Measurements from ENCODE around the gene TEX38. TPM values are rescaled to one million over a fixed set of nuclear protein-coding genes. Genes with fewer than 3 reads are reported as not detected.

TEX38 gene
- total and polyA plus RNA-seq, 2 experiments from 2014 or later, result 0.34 TPM; not detected in 1

DNA sequence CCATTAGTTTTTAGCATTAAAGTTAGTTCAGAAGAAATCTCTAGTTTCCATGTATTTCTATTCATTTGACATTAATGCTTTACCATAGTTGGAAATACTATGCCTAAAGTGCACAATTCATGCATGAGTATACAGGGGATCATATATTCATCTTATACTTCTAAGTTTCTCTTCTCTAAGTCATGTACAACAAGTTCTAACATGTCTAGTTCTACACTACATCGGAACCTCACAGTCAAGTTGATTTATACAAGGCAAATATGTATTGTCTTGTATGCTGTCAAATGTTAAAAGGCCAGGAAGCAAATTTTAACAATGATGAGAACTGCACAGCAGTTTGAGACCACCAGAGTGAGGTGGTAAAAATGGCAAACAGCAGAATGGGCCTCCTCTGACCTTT is 32.1 kb upstream of the TEX38 start:
- no peaks in the 10 kb centered on the region for H3K9me3 ChIP-seq (ENCODE audit: low read depth)
- TF ChIP-seq EZH2 (IDR thresholded peaks at IDR 0.05; ENCODE audit: insufficient read depth, poor library complexity, severe bottlenecking) (no peak), EZH2phosphoT487 (IDR thresholded peaks at IDR 0.05; ENCODE audit: insufficient read depth, low read depth) (no peak)
- no peaks in the 10 kb centered on the region for H3K27me3 ChIP-seq (replicated peaks; ENCODE audit: insufficient read depth)
- no peak overlapping the region for H3K9ac ChIP-seq
- in situ Hi-C loops (cut with MboI), result no loop called here
- peaks cover 16% of the 10 kb centered on the region for H3K4me1 ChIP-seq (ENCODE audit: insufficient read depth)
- no peaks in the 10 kb centered on the region for H3K9me2 ChIP-seq (ENCODE audit: insufficient read depth)
- no peaks in the 10 kb centered on the region; the same call in none of the 2 replicates for H3K36me3 ChIP-seq (ENCODE audit: low read depth)
- H3K4me2 ChIP-seq (ENCODE audit: unreplicated experiment), result no peak overlapping the region
- H2AFZ ChIP-seq, result no peak overlapping the region
- H3K79me2 ChIP-seq (ENCODE audit: insufficient read depth), result no peaks in the 10 kb centered on the region
- WGBS, 2 experiments (ENCODE audit: low coverage in 1 of 2, low lambda C conversion rate in 2 of 2, missing lambda C conversion rate in 2 of 2), result 94 to 96% methylated on average over 1 of the region's 1 CpG
- no peaks in the 10 kb centered on the region for H4K20me1 ChIP-seq (ENCODE audit: insufficient read depth)
- peaks cover 13% of the 10 kb centered on the region; the same call in 1 of the 2 replicates for H3F3A ChIP-seq (ENCODE audit: insufficient read depth)
- no peak overlapping the region for H3K4me3 ChIP-seq
- H3K27ac ChIP-seq, result no peak overlapping the region
- DNase-seq, result no peak

DNA sequence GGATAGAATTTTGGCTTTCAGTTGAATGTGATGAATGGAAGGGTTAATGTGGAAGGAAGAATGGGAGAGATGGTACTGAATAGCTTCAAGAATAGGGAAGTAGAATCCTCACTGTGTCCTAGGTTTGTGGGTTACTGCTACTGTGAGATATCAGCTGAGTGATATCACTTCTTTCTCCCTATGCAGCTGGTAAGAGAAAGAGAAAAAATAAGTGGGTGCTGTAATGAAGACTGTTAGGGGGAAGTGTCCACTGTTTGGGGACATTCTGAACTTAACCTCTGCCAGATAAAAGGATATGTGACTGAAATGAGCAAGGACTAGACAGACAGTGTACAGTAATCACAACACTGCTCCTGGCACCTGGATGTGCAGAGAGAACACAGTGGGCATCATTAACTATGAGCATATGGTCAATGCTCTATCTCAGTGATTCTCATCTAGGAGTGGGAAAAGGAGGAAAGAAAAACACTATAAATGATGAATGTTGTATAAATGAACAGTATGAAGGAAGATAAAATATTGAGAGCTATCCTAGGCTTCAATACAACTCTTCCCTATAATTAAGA is 29.5 kb upstream of the TEX38 start:
- no peak for TF ChIP-seq EZH2phosphoT487 (IDR thresholded peaks at IDR 0.05; ENCODE audit: insufficient read depth, low read depth)
- TF ChIP-seq EZH2 (IDR thresholded peaks at IDR 0.05; ENCODE audit: insufficient read depth, poor library complexity, severe bottlenecking), result no peak
- in situ Hi-C loops (cut with MboI), result no loop called here
- Histone ChIP-seq H3K27ac (no peak overlapping the region), H2AFZ (no peak overlapping the region), H3K36me3 (ENCODE audit: low read depth) (no peaks in the 10 kb centered on the region; the same call in 1 of the 2 replicates), H3F3A (ENCODE audit: insufficient read depth) (peaks cover 23% of the 10 kb centered on the region), H3K4me1 (ENCODE audit: insufficient read depth) (peaks cover 29% of the 10 kb centered on the region), H4K20me1 (ENCODE audit: insufficient read depth) (no peaks in the 10 kb centered on the region), H3K27me3 (replicated peaks; ENCODE audit: insufficient read depth) (no peaks in the 10 kb centered on the region), H3K9ac (no peak overlapping the region), H3K79me2 (ENCODE audit: insufficient read depth) (no peaks in the 10 kb centered on the region), H3K4me2 (ENCODE audit: unreplicated experiment) (no peak overlapping the region), H3K9me3 (ENCODE audit: low read depth) (no peaks in the 10 kb centered on the region), H3K4me3 (no peak overlapping the region), H3K9me2 (ENCODE audit: insufficient read depth) (no peaks in the 10 kb centered on the region)
- DNase-seq, result no peak

DNA sequence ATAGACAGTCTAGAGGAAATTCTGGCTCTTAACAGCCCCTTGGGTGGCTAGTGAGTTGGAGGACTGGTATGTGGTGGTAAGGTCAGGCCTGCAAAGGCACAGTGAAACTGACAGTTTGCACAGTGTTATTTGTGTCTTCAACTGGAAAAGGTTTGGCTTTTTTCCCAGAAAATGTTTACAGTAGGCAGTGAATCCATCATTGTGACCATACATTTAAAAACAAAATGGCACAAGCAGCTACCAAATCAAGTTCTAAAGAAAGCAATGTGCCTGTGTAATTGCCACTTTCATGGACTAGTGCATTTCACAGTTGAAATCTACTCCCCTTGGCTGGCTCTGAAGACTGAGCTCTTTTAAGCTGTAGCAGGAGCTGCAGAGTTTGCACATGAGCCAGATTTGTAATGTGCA is 28.3 kb upstream of the TEX38 start:
- H2AFZ ChIP-seq, result no peak overlapping the region
- no peaks in the 10 kb centered on the region for H3K9me3 ChIP-seq (ENCODE audit: low read depth)
- TF ChIP-seq EZH2 (IDR thresholded peaks at IDR 0.05; ENCODE audit: insufficient read depth, poor library complexity, severe bottlenecking) (no peak), EZH2phosphoT487 (IDR thresholded peaks at IDR 0.05; ENCODE audit: insufficient read depth, low read depth) (no peak)
- H3K4me2 ChIP-seq (ENCODE audit: unreplicated experiment), result peak overlapping the region; percentile 7
- H3K27me3 ChIP-seq (replicated peaks; ENCODE audit: insufficient read depth), result no peaks in the 10 kb centered on the region
- peaks cover 6% of the 10 kb centered on the region; the same call in 1 of the 2 replicates for H3K36me3 ChIP-seq (ENCODE audit: low read depth)
- in situ Hi-C loops (cut with MboI), result no loop called here
- no peaks in the 10 kb centered on the region for H3K79me2 ChIP-seq (ENCODE audit: insufficient read depth)
- no peak overlapping the region for H3K4me3 ChIP-seq
- no peaks in the 10 kb centered on the region for H3K9me2 ChIP-seq (ENCODE audit: insufficient read depth)
- H3K4me1 ChIP-seq (ENCODE audit: insufficient read depth), result peaks cover 32% of the 10 kb centered on the region
- H3K9ac ChIP-seq, result no peak overlapping the region
- peak; percentile 76 for DNase-seq
- peaks cover 29% of the 10 kb centered on the region for H3F3A ChIP-seq (ENCODE audit: insufficient read depth)
- H3K27ac ChIP-seq, result no peak overlapping the region
- H4K20me1 ChIP-seq (ENCODE audit: insufficient read depth), result no peaks in the 10 kb centered on the region

DNA sequence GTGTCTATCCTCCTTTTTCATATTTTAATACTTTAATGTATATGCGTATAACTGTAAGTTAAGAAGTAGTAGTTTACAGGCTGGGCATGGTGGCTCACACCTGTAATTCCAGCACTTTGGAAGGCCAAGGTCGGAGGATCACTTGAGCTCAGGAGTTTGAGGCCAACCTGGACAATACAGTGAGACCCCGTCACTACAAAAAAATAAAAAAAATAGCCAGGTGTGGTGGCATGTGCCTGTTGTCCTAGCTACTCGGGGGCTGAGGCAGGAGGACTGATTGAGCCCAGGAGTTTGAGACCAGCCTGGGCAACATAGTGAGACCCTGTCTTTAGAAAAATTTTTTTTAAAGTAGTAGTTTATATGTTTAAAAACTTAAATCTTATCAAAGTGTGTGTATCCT is 25.8 kb upstream of the TEX38 start:
- in situ Hi-C loops (cut with MboI), result no loop called here
- H3K9me3 ChIP-seq (ENCODE audit: low read depth), result peaks cover 3% of the 10 kb centered on the region
- no peak overlapping the region for H2AFZ ChIP-seq
- 78 to 81% methylated on average over 4 of the region's 4 CpGs for WGBS, 2 experiments (ENCODE audit: low coverage in 1 of 2, low lambda C conversion rate in 2 of 2, missing lambda C conversion rate in 2 of 2)
- no peaks in the 10 kb centered on the region for H3K79me2 ChIP-seq (ENCODE audit: insufficient read depth)
- H3K27me3 ChIP-seq (replicated peaks; ENCODE audit: insufficient read depth), result no peaks in the 10 kb centered on the region
- peaks cover 32% of the 10 kb centered on the region for H3K4me1 ChIP-seq (ENCODE audit: insufficient read depth)
- peaks cover 20% of the 10 kb centered on the region for H3K36me3 ChIP-seq (ENCODE audit: low read depth)
- no peak overlapping the region for H3K27ac ChIP-seq
- H3F3A ChIP-seq (ENCODE audit: insufficient read depth), result peaks cover 29% of the 10 kb centered on the region
- H4K20me1 ChIP-seq (ENCODE audit: insufficient read depth), result no peaks in the 10 kb centered on the region
- TF ChIP-seq EZH2 (IDR thresholded peaks at IDR 0.05; ENCODE audit: insufficient read depth, poor library complexity, severe bottlenecking), result no peak
- H3K4me3 ChIP-seq, result no peak overlapping the region
- no peak overlapping the region for H3K9ac ChIP-seq
- no peaks in the 10 kb centered on the region for H3K9me2 ChIP-seq (ENCODE audit: insufficient read depth)
- no peak for DNase-seq
- no peak overlapping the region for H3K4me2 ChIP-seq (ENCODE audit: unreplicated experiment)

DNA sequence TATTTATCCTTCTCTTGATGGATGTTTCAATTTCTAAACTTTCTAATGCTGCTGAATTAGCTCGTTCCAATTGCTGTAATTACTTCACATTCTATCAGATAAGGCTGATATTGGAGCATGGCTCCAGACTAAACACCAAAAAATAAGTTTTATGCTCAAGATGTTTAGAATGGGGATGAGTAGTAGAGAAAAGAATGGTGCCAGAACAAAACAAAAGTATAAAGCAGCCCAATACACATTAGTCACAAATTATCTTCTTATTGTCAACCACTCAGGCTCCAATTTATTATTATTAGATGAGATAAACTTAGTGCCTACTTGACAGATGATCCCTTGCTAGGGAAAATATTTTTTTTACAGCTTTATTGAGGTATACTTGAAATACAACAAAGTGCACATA is 25.3 kb upstream of the TEX38 start:
- H3K27ac ChIP-seq, result 0 out of 2 replicates have a peak overlapping the region, but pooled peaks have one; percentile 26
- no peak overlapping the region for H3K4me2 ChIP-seq (ENCODE audit: unreplicated experiment)
- H3K9ac ChIP-seq, result no peak overlapping the region
- H3K27me3 ChIP-seq (replicated peaks; ENCODE audit: insufficient read depth), result no peaks in the 10 kb centered on the region
- H3K9me3 ChIP-seq (ENCODE audit: low read depth), result peaks cover 3% of the 10 kb centered on the region
- peaks cover 29% of the 10 kb centered on the region for H3F3A ChIP-seq (ENCODE audit: insufficient read depth)
- no peak overlapping the region for H2AFZ ChIP-seq
- no peaks in the 10 kb centered on the region for H3K79me2 ChIP-seq (ENCODE audit: insufficient read depth)
- 27 to 29% methylated on average over 1 of the region's 1 CpG for WGBS, 2 experiments (ENCODE audit: low coverage in 1 of 2, low lambda C conversion rate in 2 of 2, missing lambda C conversion rate in 2 of 2)
- no peaks in the 10 kb centered on the region for H3K9me2 ChIP-seq (ENCODE audit: insufficient read depth)
- peaks cover 32% of the 10 kb centered on the region for H3K4me1 ChIP-seq (ENCODE audit: insufficient read depth)
- TF ChIP-seq EZH2phosphoT487 (IDR thresholded peaks at IDR 0.05; ENCODE audit: insufficient read depth, low read depth) (no peak), EZH2 (IDR thresholded peaks at IDR 0.05; ENCODE audit: insufficient read depth, poor library complexity, severe bottlenecking) (no peak)
- H3K4me3 ChIP-seq, result no peak overlapping the region
- in situ Hi-C loops (cut with MboI), result no loop called here
- peaks cover 20% of the 10 kb centered on the region for H3K36me3 ChIP-seq (ENCODE audit: low read depth)
- H4K20me1 ChIP-seq (ENCODE audit: insufficient read depth), result no peaks in the 10 kb centered on the region
- peak; percentile 19 for DNase-seq
